CD4-positive, CD25-positive, alpha-beta regulatory T cell (primary cell): Measurements from ENCODE around the gene ALOX12B. TPM values are rescaled to one million over a fixed set of nuclear protein-coding genes. Genes with fewer than 3 reads are reported as not detected.
"Not testable (repeated sequence)": the region's sequence is repeated elsewhere in the genome, so short reads cannot be mapped to it uniquely, and the experiment has no call there.

Experiments
- ATAC-seq, 2 donors: fragments of 150-1000 bp; cut with Tn5 transposase; one replicate each; pipeline ENCODE4 v1.10.0; 2021; ENCODE audit warnings: low read depth in 2 of 2, moderate number of reproducible peaks in 2 of 2, moderate library complexity in 1 of 2
- DNase-seq, 3 donors: peaks; one replicate each; pipeline versions ENCODE4 v3.0.0 to v3.0.0-alpha.2; 2012 to 2022; ENCODE audit warnings: mixed read lengths in 1 of 3
- H3K27ac ChIP-seq: one replicate; pipeline ENCODE4 v1.7.0; 2013; ENCODE audit warnings: mild to moderate bottlenecking, low read length; ENCODE audit not compliant: insufficient read depth, poor library complexity, severe bottlenecking
- H3K27me3 ChIP-seq: one replicate; pipeline ENCODE4 v1.7.0; 2013; ENCODE audit warnings: low read length; ENCODE audit not compliant: control insufficient read depth, insufficient read depth
- H3K36me3 ChIP-seq: one replicate; pipeline ENCODE4 v1.7.0; 2013; ENCODE audit warnings: mild to moderate bottlenecking, low read length, moderate library complexity; ENCODE audit not compliant: control insufficient read depth, insufficient read depth
- H3K4me1 ChIP-seq: 2 replicates; pipeline ENCODE4 v1.7.0; 2013; ENCODE audit warnings: mild to moderate bottlenecking, low read length; ENCODE audit not compliant: insufficient read depth, control insufficient read depth, poor library complexity, severe bottlenecking
- H3K4me3 ChIP-seq: one replicate; pipeline ENCODE4 v1.7.0; 2013; ENCODE audit warnings: low read depth, mild to moderate bottlenecking, low read length, moderate library complexity
- H3K9me3 ChIP-seq, 2 experiments: 1 replicate in 1 of 2; 2 replicates in 1 of 2; pipeline ENCODE4 v1.7.0; 2013; ENCODE audit warnings: low read length in 2 of 2, mild to moderate bottlenecking in 1 of 2, moderate library complexity in 1 of 2; ENCODE audit not compliant: control insufficient read depth in 2 of 2
- H3K27ac Mint-ChIP-seq, 3 donors: one replicate each; pipeline ENCODE4 v1.8.0; 2020 to 2022; ENCODE audit warnings: mild to moderate bottlenecking in 3 of 3, mixed read lengths in 3 of 3, moderate library complexity in 2 of 3
- H3K27me3 Mint-ChIP-seq: one replicate; pipeline ENCODE4 v1.8.0; 2022; ENCODE audit warnings: mild to moderate bottlenecking, mixed read lengths
- H3K36me3 Mint-ChIP-seq: one replicate; pipeline ENCODE4 v1.8.0; 2020; ENCODE audit warnings: mixed read lengths
- H3K4me1 Mint-ChIP-seq, 4 donors: one replicate each; pipeline ENCODE4 v1.8.0; 2020 to 2022; ENCODE audit warnings: mixed read lengths in 4 of 4, mild to moderate bottlenecking in 1 of 4
- H3K4me3 Mint-ChIP-seq, 4 donors: one replicate each; pipeline ENCODE4 v1.8.0; 2020 to 2022; ENCODE audit warnings: mild to moderate bottlenecking in 4 of 4, mixed read lengths in 4 of 4, moderate library complexity in 3 of 4
- H3K9me3 Mint-ChIP-seq, 7 donors: one replicate each; pipeline ENCODE4 v1.8.0; 2020 to 2022; ENCODE audit warnings: mixed read lengths in 7 of 7, mild to moderate bottlenecking in 3 of 7, moderate library complexity in 2 of 7
- polyA plus RNA-seq, 4 donors: library from polyadenylated mRNA; unstranded; fragments of 300-500 nt; fragmentation: Illumina TruSeq; gene quantifications; one replicate each; pipeline ENCODE4 v1.2.3, GENCODE V29; 2021
- total RNA-seq: library from RNA; stranded (reverse); gene quantifications from one replicate; pipeline ENCODE4 v1.2.3, GENCODE V29; 2022

The ALOX12B gene
- total and polyA plus RNA-seq, 5 donors from 2014 or later, result 0.53 to 0.68 (median 0.67) TPM; not detected in 2

- Histone ChIP-seq H3K27me3 (peaks cover 12% of the 10 kb centered on the region), H3K9me3 (no peaks in the 10 kb centered on the region), H3K4me3 (no peak overlapping the region), H3K36me3 (no peaks in the 10 kb centered on the region), H3K4me1 (no peaks in the 10 kb centered on the region), H3K27ac (no peak overlapping the region)
- no peak overlapping the region for H3K27ac Mint-ChIP-seq
- H3K4me1 Mint-ChIP-seq, result no peaks in the 10 kb centered on the region
- peaks cover 37% of the 10 kb centered on the region for H3K27me3 Mint-ChIP-seq
- no peaks in the 10 kb centered on the region for H3K36me3 Mint-ChIP-seq
- peaks cover 0 to 3% (median 0%) of the 10 kb centered on the region in 7 donors for H3K9me3 Mint-ChIP-seq
- no peak for ATAC-seq
- no peak for DNase-seq
- H3K4me3 Mint-ChIP-seq, result no peak overlapping the region
These were observed 58.4 kb downstream of the ALOX12B start for GRCh38 chr17:8029121-8029520.

GRCh38 chr17:8025176-8025911 is 62.2 kb downstream of the ALOX12B start:
- H3K4me1 Mint-ChIP-seq, result no peaks in the 10 kb centered on the region
- no peak overlapping the region for H3K27ac Mint-ChIP-seq
- Histone ChIP-seq H3K27ac (no peak overlapping the region), H3K9me3 (no peaks in the 10 kb centered on the region), H3K4me1 (no peaks in the 10 kb centered on the region), H3K4me3 (no peak overlapping the region), H3K27me3 (peaks cover 11% of the 10 kb centered on the region), H3K36me3 (no peaks in the 10 kb centered on the region)
- peaks cover 0 to 2% (median 0%) of the 10 kb centered on the region in 7 donors for H3K9me3 Mint-ChIP-seq
- H3K27me3 Mint-ChIP-seq, result peaks cover 14% of the 10 kb centered on the region
- DNase-seq (no peak), ATAC-seq (no peak)
- no peak overlapping the region for H3K4me3 Mint-ChIP-seq
- no peaks in the 10 kb centered on the region for H3K36me3 Mint-ChIP-seq

GRCh38 chr17:8024161-8024560 is 63.4 kb downstream of the ALOX12B start:
- H3K4me3 ChIP-seq, ATAC-seq, H3K9me3 Mint-ChIP-seq, H3K36me3 ChIP-seq, H3K4me1 ChIP-seq, H3K27ac Mint-ChIP-seq, H3K4me3 Mint-ChIP-seq, H3K36me3 Mint-ChIP-seq, DNase-seq, H3K27ac ChIP-seq, H3K4me1 Mint-ChIP-seq, H3K9me3 ChIP-seq: not testable (repeated sequence)
- peaks cover 21% of the 10 kb centered on the region for H3K27me3 Mint-ChIP-seq
- H3K27me3 ChIP-seq, result peaks cover 11% of the 10 kb centered on the region

Other genes with a start within 250 kb of the ALOX12B start
- 31.5 TPM for gene TMEM88, start 232.7 kb downstream of the ALOX12B start, total RNA-seq
- gene TMEM88, start 232.7 kb downstream of the ALOX12B start, polyA plus RNA-seq, result not detected
- gene NAA38, start 230.2 kb downstream of the ALOX12B start, total RNA-seq, result 23.6 TPM
- 100 to 1,000 TPM; 128 to 192 (median 141) TPM for gene NAA38, start 230.2 kb downstream of the ALOX12B start, polyA plus RNA-seq
- 11.8 TPM for gene CYB5D1, start 229.7 kb downstream of the ALOX12B start, total RNA-seq
- 1 to 10 TPM; 3.1 to 5.4 (median 4.2) TPM for gene CYB5D1, start 229.7 kb downstream of the ALOX12B start, polyA plus RNA-seq
- 273 TPM for gene CHD3, start 198.9 kb downstream of the ALOX12B start, total RNA-seq
- 1 to 10 TPM; 5.0 to 9.0 (median 7.2) TPM for gene CHD3, start 198.9 kb downstream of the ALOX12B start, polyA plus RNA-seq
- gene RNF227, start 171.4 kb downstream of the ALOX12B start, total RNA-seq, result 2.4 TPM
- 1 to 10 TPM in 3 of 4 donors, under 1 TPM in 1; 0.92 to 5.0 (median 2.9) TPM for gene RNF227, start 171.4 kb downstream of the ALOX12B start, polyA plus RNA-seq
- gene KCNAB3, start 157.9 kb downstream of the ALOX12B start, total RNA-seq, result 8.0 TPM
- under 1 TPM in 3 of 4 donors, not detected in 1; 0.06 to 0.33 (median 0.08) TPM for gene KCNAB3, start 157.9 kb downstream of the ALOX12B start, polyA plus RNA-seq
- 114 TPM for gene TRAPPC1, start 155.8 kb downstream of the ALOX12B start, total RNA-seq
- gene TRAPPC1, start 155.8 kb downstream of the ALOX12B start, polyA plus RNA-seq, result 100 to 1,000 TPM; 218 to 297 (median 243) TPM
- 40.9 TPM for gene CNTROB, start 155.5 kb downstream of the ALOX12B start, total RNA-seq
- gene CNTROB, start 155.5 kb downstream of the ALOX12B start, polyA plus RNA-seq, result 10 to 100 TPM in 1 of 4 donors, 1 to 10 TPM in 3; 5.0 to 12.3 (median 7.1) TPM
- gene GUCY2D, start 85.1 kb downstream of the ALOX12B start, total RNA-seq, result not detected
- under 1 TPM in 1 of 4 donors, not detected in 3; 0.23 TPM for gene GUCY2D, start 85.1 kb downstream of the ALOX12B start, polyA plus RNA-seq
- not detected for gene ALOX15B, start 48.7 kb downstream of the ALOX12B start, total RNA-seq
- gene ALOX15B, start 48.7 kb downstream of the ALOX12B start, polyA plus RNA-seq, result not detected
- 0.15 TPM for gene ALOXE3, start 30.8 kb upstream of the ALOX12B start, total RNA-seq
- gene ALOXE3, start 30.8 kb upstream of the ALOX12B start, polyA plus RNA-seq, result under 1 TPM in 3 of 4 donors, not detected in 1; 0.18 to 0.51 (median 0.42) TPM
- gene HES7, start 36.4 kb upstream of the ALOX12B start, total RNA-seq, result not detected
- not detected for gene HES7, start 36.4 kb upstream of the ALOX12B start, polyA plus RNA-seq
- 1,740 TPM for gene PER1, start 64.7 kb upstream of the ALOX12B start, total RNA-seq
- gene PER1, start 64.7 kb upstream of the ALOX12B start, polyA plus RNA-seq, result 1 to 10 TPM; 4.8 to 7.7 (median 6.2) TPM
- gene VAMP2, start 75.2 kb upstream of the ALOX12B start, total RNA-seq, result 205 TPM
- 10 to 100 TPM; 42.7 to 60.4 (median 59.3) TPM for gene VAMP2, start 75.2 kb upstream of the ALOX12B start, polyA plus RNA-seq
- 27.3 TPM for gene TMEM107, start 88.7 kb upstream of the ALOX12B start, total RNA-seq
- gene TMEM107, start 88.7 kb upstream of the ALOX12B start, polyA plus RNA-seq, result 10 to 100 TPM; 20.6 to 38.9 (median 29.9) TPM
- gene BORCS6, start 102.5 kb upstream of the ALOX12B start, total RNA-seq, result 10.1 TPM
- 10 to 100 TPM; 23.6 to 29.9 (median 25.4) TPM for gene BORCS6, start 102.5 kb upstream of the ALOX12B start, polyA plus RNA-seq
- gene AURKB, start 122.9 kb upstream of the ALOX12B start, total RNA-seq, result 3.7 TPM
- 1 to 10 TPM; 1.5 to 5.3 (median 3.4) TPM for gene AURKB, start 122.9 kb upstream of the ALOX12B start, polyA plus RNA-seq
- gene CTC1, start 160.3 kb upstream of the ALOX12B start, total RNA-seq, result 265 TPM
- 10 to 100 TPM; 20.2 to 32.4 (median 24.1) TPM for gene CTC1, start 160.3 kb upstream of the ALOX12B start, polyA plus RNA-seq
- gene PFAS, start 161.6 kb upstream of the ALOX12B start, total RNA-seq, result 13.9 TPM
- 10 to 100 TPM in 3 of 4 donors, 1 to 10 TPM in 1; 7.4 to 12.7 (median 11.2) TPM for gene PFAS, start 161.6 kb upstream of the ALOX12B start, polyA plus RNA-seq
- gene RANGRF, start 201.0 kb upstream of the ALOX12B start, total RNA-seq, result 40.0 TPM
- 100 to 1,000 TPM in 2 of 4 donors, 10 to 100 TPM in 2; 87.6 to 131 (median 99.0) TPM for gene RANGRF, start 201.0 kb upstream of the ALOX12B start, polyA plus RNA-seq
- gene SLC25A35, start 207.7 kb upstream of the ALOX12B start, total RNA-seq, result 13.7 TPM
- 1 to 10 TPM in 3 of 4 donors, under 1 TPM in 1; 0.64 to 2.7 (median 1.7) TPM for gene SLC25A35, start 207.7 kb upstream of the ALOX12B start, polyA plus RNA-seq
- gene ARHGEF15, start 222.5 kb upstream of the ALOX12B start, total RNA-seq, result not detected
- gene ARHGEF15, start 222.5 kb upstream of the ALOX12B start, polyA plus RNA-seq, result not detected